Endothelial cell of umbilical vein (primary cell): ENCODE results near the gene LPP.

Experiments used
- POLR2A ChIP-seq: IDR thresholded peaks from 2 replicates; pipeline ENCODE4 v1.6.1; 2012; ENCODE audit warnings: low read depth, mild to moderate bottlenecking, control low read depth, low read length
- POLR2AphosphoS5 ChIP-seq: IDR thresholded peaks from 2 replicates; pipeline ENCODE4 v1.6.1; 2012; ENCODE audit warnings: low read depth, mild to moderate bottlenecking, control low read depth, low read length, moderate library complexity; ENCODE audit not compliant: insufficient read depth

- TF ChIP-seq POLR2AphosphoS5 (no peak), POLR2A (no peak)
Measured at GRCh38 chr3:188476935-188477334, 323.0 kb downstream of the LPP start.
